Activated naive CD4-positive, alpha-beta T cell treated with anti-CD3 and anti-CD28 coated beads, Interleukin-2, amount 10 ng/mL, durations not matched to agents 7 days and 5 days (primary cell): Measurements from ENCODE around the gene SENP5.
"Not testable (repeated sequence)": the region's sequence is repeated elsewhere in the genome, so short reads cannot be mapped to it uniquely, and the experiment has no call there.

Experiments used
- CTCF ChIA-PET: fragments of 350-600 bp; sonication (Branson Sonifier 250); formaldehyde crosslinking; loops from one replicate; lab custom pipeline; 2021; ENCODE audit warnings: antibody characterized with exemption; lab: Charles Lee
- DNase-seq: peaks from one replicate; pipeline ENCODE4 v3.0.0-alpha.2; 2020
- H3K27ac Mint-ChIP-seq: one replicate; pipeline ENCODE4 v1.8.0; 2021; ENCODE audit warnings: mild to moderate bottlenecking, moderate library complexity, mixed read lengths
- H3K27me3 Mint-ChIP-seq: one replicate; pipeline ENCODE4 v1.8.0; 2021; ENCODE audit warnings: mild to moderate bottlenecking, mixed read lengths
- H3K36me3 Mint-ChIP-seq: one replicate; pipeline ENCODE4 v1.8.0; 2021; ENCODE audit warnings: mixed read lengths
- H3K4me1 Mint-ChIP-seq: one replicate; pipeline ENCODE4 v1.8.0; 2021; ENCODE audit warnings: mixed read lengths
- H3K4me3 Mint-ChIP-seq: one replicate; pipeline ENCODE4 v1.8.0; 2021; ENCODE audit warnings: mild to moderate bottlenecking, moderate library complexity, mixed read lengths
- H3K9me3 Mint-ChIP-seq: one replicate; pipeline ENCODE4 v1.8.0; 2021; ENCODE audit warnings: mixed read lengths

Gene SENP5

DNA sequence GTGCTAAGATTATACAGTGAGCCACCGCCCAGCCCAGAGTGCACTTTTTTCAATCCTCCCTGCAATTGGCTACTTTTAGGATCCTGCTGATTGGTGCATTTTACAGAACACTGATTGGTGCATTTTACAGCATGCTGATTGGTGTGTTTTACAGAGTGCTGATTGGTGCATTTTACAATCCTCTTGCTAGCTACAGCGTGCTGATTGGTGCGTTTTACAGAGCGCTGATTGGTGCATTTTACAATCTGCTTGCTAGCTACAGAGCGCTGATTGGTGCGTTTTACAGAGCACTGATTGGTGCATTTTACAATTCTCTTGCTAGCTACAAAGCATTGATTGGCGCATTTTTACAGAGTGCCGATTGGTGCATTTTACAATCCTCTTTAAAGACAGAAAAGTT is 4.7 kb upstream of the SENP5 start:
- not testable (repeated sequence) for DNase-seq, H3K4me3 Mint-ChIP-seq, H3K27ac Mint-ChIP-seq, H3K27me3 Mint-ChIP-seq, H3K4me1 Mint-ChIP-seq, H3K36me3 Mint-ChIP-seq
- CTCF ChIA-PET, result interaction anchor here (0.8 to 1.7 kb wide), 3 partner anchors 9 to 79 kb away, joined by 3 to 4 read pairs (median 4); partner anchors contain the start of gene NCBP2
- peaks cover 11% of the 10 kb centered on the region for H3K9me3 Mint-ChIP-seq

DNA sequence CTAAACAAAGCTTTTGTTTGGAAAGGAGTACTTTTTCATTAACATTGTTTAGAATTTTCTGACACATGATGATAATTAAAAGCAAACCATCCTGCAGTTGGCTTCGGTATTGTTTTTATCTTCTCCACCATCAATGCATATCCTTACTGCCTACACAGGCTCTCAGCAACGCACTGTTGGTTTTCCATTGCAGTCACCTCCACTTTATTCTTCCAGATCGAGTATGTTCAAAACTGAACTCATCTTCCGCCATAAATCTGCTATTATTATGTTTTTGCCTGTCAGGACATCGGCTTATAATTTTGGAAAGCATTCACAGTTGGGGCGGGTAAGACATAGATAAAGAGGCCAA is 589 bp upstream of the SENP5 start:
- CTCF ChIA-PET, result interaction anchor here (0.8 to 2.7 kb wide), 3 partner anchors 18 to 103 kb away, joined by 3 to 7 read pairs (median 5); partner anchors contain the start of gene NCBP2
- H3K4me1 Mint-ChIP-seq, result peaks cover 26% of the 10 kb centered on the region
- H3K27me3 Mint-ChIP-seq, result peaks cover 4% of the 10 kb centered on the region
- peaks cover 11% of the 10 kb centered on the region for H3K9me3 Mint-ChIP-seq
- no peak for DNase-seq
- peak overlapping the region; percentile 99 for H3K4me3 Mint-ChIP-seq
- peak overlapping the region; percentile 92 for H3K27ac Mint-ChIP-seq
- peaks cover 4% of the 10 kb centered on the region for H3K36me3 Mint-ChIP-seq

DNA sequence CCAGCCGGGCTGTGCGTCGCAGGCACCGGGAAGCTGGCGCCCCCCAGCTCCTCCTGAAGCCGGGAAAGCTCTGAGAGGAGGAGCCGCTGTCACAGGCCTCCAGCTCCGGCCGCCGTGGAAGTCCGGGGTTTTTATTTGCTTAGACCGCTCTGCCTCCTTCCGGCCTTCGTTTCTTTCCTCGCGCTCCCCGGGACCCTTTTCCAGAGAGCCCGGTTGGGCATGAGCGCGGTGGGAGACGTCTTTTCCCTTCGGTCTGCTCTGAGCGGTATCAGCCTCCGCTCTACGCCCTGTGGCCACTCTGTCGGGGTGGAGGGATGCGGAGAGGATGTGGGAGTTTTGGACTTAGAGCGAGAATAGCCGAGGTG is 559 bp downstream of the SENP5 start:
- peak; percentile 40 for DNase-seq
- peaks cover 5% of the 10 kb centered on the region for H3K9me3 Mint-ChIP-seq
- peaks cover 28% of the 10 kb centered on the region for H3K4me1 Mint-ChIP-seq
- CTCF ChIA-PET, result interaction anchor here (2.7 kb wide), 1 partner anchor 75 kb away, joined by 7 read pairs; the partner anchor contains the start of gene NCBP2
- H3K27ac Mint-ChIP-seq, result peak overlapping the region; percentile 92
- peak overlapping the region; percentile 99 for H3K4me3 Mint-ChIP-seq
- H3K36me3 Mint-ChIP-seq, result peaks cover 5% of the 10 kb centered on the region
- peaks cover 2% of the 10 kb centered on the region for H3K27me3 Mint-ChIP-seq

DNA sequence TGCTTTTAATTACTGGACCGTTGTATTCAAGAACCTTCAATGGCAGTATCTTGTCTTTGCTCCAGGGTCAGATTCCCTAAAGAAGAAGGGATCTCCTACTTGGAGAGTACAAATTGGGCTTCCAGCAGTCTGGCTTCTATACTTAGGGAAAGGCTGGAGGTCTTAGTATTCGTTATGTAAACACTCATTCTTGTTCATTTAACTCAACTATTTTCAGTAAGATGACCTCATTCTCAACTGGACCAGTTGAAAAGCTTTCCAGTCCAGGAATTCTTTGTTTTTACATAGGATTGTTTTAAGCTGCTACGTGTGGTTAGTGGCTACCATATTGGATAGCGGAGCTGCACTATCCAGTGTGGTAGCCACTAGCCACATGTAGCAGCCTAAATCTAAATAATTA is 4.6 kb downstream of the SENP5 start:
- H3K36me3 Mint-ChIP-seq, result peaks cover 5% of the 10 kb centered on the region
- no peak overlapping the region for H3K27ac Mint-ChIP-seq
- DNase-seq, result no peak
- H3K9me3 Mint-ChIP-seq, result no peaks in the 10 kb centered on the region
- H3K4me3 Mint-ChIP-seq, result no peak overlapping the region
- peaks cover 20% of the 10 kb centered on the region for H3K4me1 Mint-ChIP-seq
- H3K27me3 Mint-ChIP-seq, result no peaks in the 10 kb centered on the region
- CTCF ChIA-PET, result interaction anchor here (1.0 kb wide), 1 partner anchor 9 kb away, joined by 4 read pairs; no protein-coding TSS in a partner anchor

DNA sequence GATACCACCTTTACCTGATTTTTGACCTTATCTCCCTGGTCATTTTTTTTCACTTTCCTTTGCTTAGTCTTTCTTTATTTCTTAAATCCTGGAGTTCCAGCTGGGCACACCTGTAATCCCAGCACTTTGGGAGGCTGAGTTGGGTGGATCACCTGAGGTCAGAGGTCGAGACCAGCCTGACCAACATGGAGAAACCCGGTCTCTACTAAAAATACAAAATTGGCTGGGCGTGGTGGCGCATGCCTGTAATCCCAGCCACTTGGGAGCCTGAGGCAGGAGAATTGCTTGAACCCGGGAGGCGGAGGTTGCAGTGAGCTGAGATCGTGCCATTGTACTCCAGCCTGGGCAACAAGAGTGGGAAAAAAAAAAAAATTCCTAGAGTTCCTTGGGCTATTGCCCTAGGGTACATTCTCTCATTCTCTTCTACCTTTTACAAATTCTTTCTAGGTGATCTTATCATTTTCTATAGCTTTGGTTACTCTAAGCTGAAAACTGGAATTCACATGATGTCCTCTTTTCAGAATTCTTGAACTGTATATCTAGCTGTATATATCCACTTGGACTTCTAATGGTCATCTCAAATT is 6.9 kb downstream of the SENP5 start:
- not testable (repeated sequence) for H3K9me3 Mint-ChIP-seq, H3K36me3 Mint-ChIP-seq, H3K4me3 Mint-ChIP-seq, H3K27ac Mint-ChIP-seq, H3K27me3 Mint-ChIP-seq, DNase-seq
- peaks cover 13% of the 10 kb centered on the region for H3K4me1 Mint-ChIP-seq
- CTCF ChIA-PET, result interaction anchor here (1.0 to 1.6 kb wide), 3 partner anchors 29 to 422 kb away, joined by 3 to 7 read pairs (median 3); no protein-coding TSS in a partner anchor

- Mint-ChIP-seq H3K27me3 (no peaks in the 10 kb centered on the region), H3K4me1 (peaks cover 6% of the 10 kb centered on the region), H3K27ac (no peak overlapping the region), H3K9me3 (no peaks in the 10 kb centered on the region), H3K36me3 (peaks cover 7% of the 10 kb centered on the region), H3K4me3 (no peak overlapping the region)
- DNase-seq, result no peak
- CTCF ChIA-PET, result interaction anchor here (1.0 to 1.6 kb wide), 3 partner anchors 30 to 422 kb away, joined by 3 to 7 read pairs (median 3); no protein-coding TSS in a partner anchor
Measured at GRCh38 chr3:196875258-196875657, 7.5 kb downstream of the SENP5 start.

DNA sequence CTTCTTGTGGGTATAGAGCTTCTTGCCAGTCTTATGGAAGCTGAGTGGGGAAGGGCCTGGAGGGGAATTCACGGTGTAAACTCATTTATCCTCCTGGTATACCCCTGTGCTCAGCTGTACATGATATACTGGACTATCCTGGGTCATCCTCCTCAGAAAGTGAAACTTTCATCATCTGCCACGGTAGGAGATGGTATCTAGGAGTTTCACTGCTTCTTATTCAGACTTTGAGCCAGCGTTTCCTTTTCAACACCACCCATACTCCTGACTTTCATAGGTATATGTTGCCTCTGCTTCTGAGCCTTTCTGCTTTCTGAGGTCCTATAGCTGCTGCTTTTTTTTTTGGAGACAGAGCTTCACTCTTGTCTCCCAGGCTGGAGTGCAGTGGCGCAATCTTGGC is 15.6 kb downstream of the SENP5 start:
- peaks cover 23% of the 10 kb centered on the region for H3K36me3 Mint-ChIP-seq
- H3K27me3 Mint-ChIP-seq, result no peaks in the 10 kb centered on the region
- DNase-seq, result no peak
- CTCF ChIA-PET, result no interaction called here
- H3K4me3 Mint-ChIP-seq, result no peak overlapping the region
- H3K27ac Mint-ChIP-seq, result peak overlapping the region; percentile 69
- H3K9me3 Mint-ChIP-seq, result no peaks in the 10 kb centered on the region
- H3K4me1 Mint-ChIP-seq, result peaks cover 23% of the 10 kb centered on the region

GRCh38 chr3:196886144-196886543 is 18.4 kb downstream of the SENP5 start:
- DNase-seq, result no peak
- peaks cover 24% of the 10 kb centered on the region for H3K4me1 Mint-ChIP-seq
- no peaks in the 10 kb centered on the region for H3K27me3 Mint-ChIP-seq
- H3K27ac Mint-ChIP-seq, result no peak overlapping the region
- peaks cover 27% of the 10 kb centered on the region for H3K36me3 Mint-ChIP-seq
- H3K4me3 Mint-ChIP-seq, result no peak overlapping the region
- H3K9me3 Mint-ChIP-seq, result no peaks in the 10 kb centered on the region
- CTCF ChIA-PET, result interaction anchor here (1.2 kb wide), 1 partner anchor 19 kb away, joined by 3 read pairs; the partner anchor contains the start of gene SENP5

- Mint-ChIP-seq H3K9me3 (no peaks in the 10 kb centered on the region), H3K4me3 (no peak overlapping the region), H3K27me3 (no peaks in the 10 kb centered on the region), H3K36me3 (peaks cover 18% of the 10 kb centered on the region), H3K4me1 (peaks cover 14% of the 10 kb centered on the region), H3K27ac (no peak overlapping the region)
- DNase-seq, result no peak
- CTCF ChIA-PET, result no interaction called here
Measured at GRCh38 chr3:196889844-196890708, 22.4 kb downstream of the SENP5 start.

- DNase-seq, result no peak
- H3K27me3 Mint-ChIP-seq, result no peaks in the 10 kb centered on the region
- no peak overlapping the region for H3K27ac Mint-ChIP-seq
- peaks cover 8% of the 10 kb centered on the region for H3K4me1 Mint-ChIP-seq
- CTCF ChIA-PET, result no interaction called here
- peaks cover 2% of the 10 kb centered on the region for H3K36me3 Mint-ChIP-seq
- no peak overlapping the region for H3K4me3 Mint-ChIP-seq
- no peaks in the 10 kb centered on the region for H3K9me3 Mint-ChIP-seq
Measured at GRCh38 chr3:196894557-196895295, 27.0 kb downstream of the SENP5 start.

GRCh38 chr3:196896229-196896628 is 28.5 kb downstream of the SENP5 start:
- no peak overlapping the region for H3K27ac Mint-ChIP-seq
- H3K4me3 Mint-ChIP-seq, result no peak overlapping the region
- H3K9me3 Mint-ChIP-seq, result no peaks in the 10 kb centered on the region
- peaks cover 6% of the 10 kb centered on the region for H3K4me1 Mint-ChIP-seq
- no peak for DNase-seq
- CTCF ChIA-PET, result no interaction called here
- H3K27me3 Mint-ChIP-seq, result no peaks in the 10 kb centered on the region
- H3K36me3 Mint-ChIP-seq, result peaks cover 5% of the 10 kb centered on the region

- H3K36me3 Mint-ChIP-seq, result peaks cover 36% of the 10 kb centered on the region
- no peak overlapping the region for H3K4me3 Mint-ChIP-seq
- CTCF ChIA-PET, result no interaction called here
- DNase-seq, result no peak
- H3K4me1 Mint-ChIP-seq, result no peaks in the 10 kb centered on the region
- H3K27ac Mint-ChIP-seq, result no peak overlapping the region
- H3K9me3 Mint-ChIP-seq, result no peaks in the 10 kb centered on the region
- H3K27me3 Mint-ChIP-seq, result no peaks in the 10 kb centered on the region
Measured at GRCh38 chr3:196901768-196902167, 34.0 kb downstream of the SENP5 start.

- H3K4me1 Mint-ChIP-seq, result no peaks in the 10 kb centered on the region
- H3K4me3 Mint-ChIP-seq, result no peak overlapping the region
- CTCF ChIA-PET, result no interaction called here
- no peak overlapping the region for H3K27ac Mint-ChIP-seq
- no peaks in the 10 kb centered on the region for H3K27me3 Mint-ChIP-seq
- no peak for DNase-seq
- H3K36me3 Mint-ChIP-seq, result peaks cover 39% of the 10 kb centered on the region
- no peaks in the 10 kb centered on the region for H3K9me3 Mint-ChIP-seq
Measured at GRCh38 chr3:196902296-196902695, 34.6 kb downstream of the SENP5 start.

- Mint-ChIP-seq H3K27ac (no peak overlapping the region), H3K4me3 (no peak overlapping the region), H3K27me3 (no peaks in the 10 kb centered on the region), H3K36me3 (peaks cover 46% of the 10 kb centered on the region), H3K9me3 (no peaks in the 10 kb centered on the region), H3K4me1 (no peaks in the 10 kb centered on the region)
- CTCF ChIA-PET, result no interaction called here
- DNase-seq, result no peak
Measured at GRCh38 chr3:196903740-196904139, 36.0 kb downstream of the SENP5 start.
